ENCODE data around the gene ATF1.

DNA sequence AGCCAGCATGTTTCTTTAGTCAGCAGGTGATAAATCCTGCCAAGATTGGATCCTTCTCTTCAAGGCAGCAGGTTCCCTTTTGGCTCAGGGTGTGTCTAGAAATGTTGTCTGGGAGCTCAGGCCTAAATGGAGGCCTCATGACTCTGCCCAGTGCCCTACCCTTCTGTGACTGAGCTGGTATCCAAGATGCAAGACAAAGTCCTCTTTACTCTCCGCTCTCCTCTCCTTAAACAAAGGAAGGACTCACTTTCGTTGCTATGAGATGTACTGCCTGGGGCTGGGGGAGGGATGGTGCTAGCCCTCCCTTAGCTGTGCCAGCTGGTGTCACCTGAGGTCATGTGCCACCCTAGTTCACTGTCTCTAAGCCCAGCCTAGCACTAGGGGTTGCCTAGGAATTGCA, 65.0 kb downstream of the ATF1 start:
- TF ChIP-seq, protein P1, sequence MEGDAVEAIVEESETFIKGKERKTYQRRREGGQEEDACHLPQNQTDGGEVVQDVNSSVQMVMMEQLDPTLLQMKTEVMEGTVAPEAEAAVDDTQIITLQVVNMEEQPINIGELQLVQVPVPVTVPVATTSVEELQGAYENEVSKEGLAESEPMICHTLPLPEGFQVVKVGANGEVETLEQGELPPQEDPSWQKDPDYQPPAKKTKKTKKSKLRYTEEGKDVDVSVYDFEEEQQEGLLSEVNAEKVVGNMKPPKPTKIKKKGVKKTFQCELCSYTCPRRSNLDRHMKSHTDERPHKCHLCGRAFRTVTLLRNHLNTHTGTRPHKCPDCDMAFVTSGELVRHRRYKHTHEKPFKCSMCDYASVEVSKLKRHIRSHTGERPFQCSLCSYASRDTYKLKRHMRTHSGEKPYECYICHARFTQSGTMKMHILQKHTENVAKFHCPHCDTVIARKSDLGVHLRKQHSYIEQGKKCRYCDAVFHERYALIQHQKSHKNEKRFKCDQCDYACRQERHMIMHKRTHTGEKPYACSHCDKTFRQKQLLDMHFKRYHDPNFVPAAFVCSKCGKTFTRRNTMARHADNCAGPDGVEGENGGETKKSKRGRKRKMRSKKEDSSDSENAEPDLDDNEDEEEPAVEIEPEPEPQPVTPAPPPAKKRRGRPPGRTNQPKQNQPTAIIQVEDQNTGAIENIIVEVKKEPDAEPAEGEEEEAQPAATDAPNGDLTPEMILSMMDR (IDR thresholded peaks at IDR 0.05; ENCODE audit: poor library complexity), result no peak
- TF ChIP-seq EZH2phosphoT487 (IDR thresholded peaks at IDR 0.05; ENCODE audit: low read depth, severe bottlenecking, unreplicated experiment), result no peak
